ENCODE results near the gene DHCR24.

Gene DHCR24

GRCh38 chr1:54810153-54810942 lies 76.6 kb downstream of the DHCR24 start (continued):
- TF ChIP-seq, protein P1, sequence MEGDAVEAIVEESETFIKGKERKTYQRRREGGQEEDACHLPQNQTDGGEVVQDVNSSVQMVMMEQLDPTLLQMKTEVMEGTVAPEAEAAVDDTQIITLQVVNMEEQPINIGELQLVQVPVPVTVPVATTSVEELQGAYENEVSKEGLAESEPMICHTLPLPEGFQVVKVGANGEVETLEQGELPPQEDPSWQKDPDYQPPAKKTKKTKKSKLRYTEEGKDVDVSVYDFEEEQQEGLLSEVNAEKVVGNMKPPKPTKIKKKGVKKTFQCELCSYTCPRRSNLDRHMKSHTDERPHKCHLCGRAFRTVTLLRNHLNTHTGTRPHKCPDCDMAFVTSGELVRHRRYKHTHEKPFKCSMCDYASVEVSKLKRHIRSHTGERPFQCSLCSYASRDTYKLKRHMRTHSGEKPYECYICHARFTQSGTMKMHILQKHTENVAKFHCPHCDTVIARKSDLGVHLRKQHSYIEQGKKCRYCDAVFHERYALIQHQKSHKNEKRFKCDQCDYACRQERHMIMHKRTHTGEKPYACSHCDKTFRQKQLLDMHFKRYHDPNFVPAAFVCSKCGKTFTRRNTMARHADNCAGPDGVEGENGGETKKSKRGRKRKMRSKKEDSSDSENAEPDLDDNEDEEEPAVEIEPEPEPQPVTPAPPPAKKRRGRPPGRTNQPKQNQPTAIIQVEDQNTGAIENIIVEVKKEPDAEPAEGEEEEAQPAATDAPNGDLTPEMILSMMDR (tag by site-specific recombination; IDR thresholded peaks at IDR 0.05) = peak; percentile 94
- no peak for TF ChIP-seq HOXD13 (CRISPR knock-in tag; IDR thresholded peaks at IDR 0.05; ENCODE audit: borderline replicate concordance)
- TF ChIP-seq RBAK (tag by site-specific recombination; IDR thresholded peaks at IDR 0.05) = no peak
- no peak for TF ChIP-seq KLF10 (tag by site-specific recombination; IDR thresholded peaks at IDR 0.05)
- TF ChIP-seq, protein P2, sequence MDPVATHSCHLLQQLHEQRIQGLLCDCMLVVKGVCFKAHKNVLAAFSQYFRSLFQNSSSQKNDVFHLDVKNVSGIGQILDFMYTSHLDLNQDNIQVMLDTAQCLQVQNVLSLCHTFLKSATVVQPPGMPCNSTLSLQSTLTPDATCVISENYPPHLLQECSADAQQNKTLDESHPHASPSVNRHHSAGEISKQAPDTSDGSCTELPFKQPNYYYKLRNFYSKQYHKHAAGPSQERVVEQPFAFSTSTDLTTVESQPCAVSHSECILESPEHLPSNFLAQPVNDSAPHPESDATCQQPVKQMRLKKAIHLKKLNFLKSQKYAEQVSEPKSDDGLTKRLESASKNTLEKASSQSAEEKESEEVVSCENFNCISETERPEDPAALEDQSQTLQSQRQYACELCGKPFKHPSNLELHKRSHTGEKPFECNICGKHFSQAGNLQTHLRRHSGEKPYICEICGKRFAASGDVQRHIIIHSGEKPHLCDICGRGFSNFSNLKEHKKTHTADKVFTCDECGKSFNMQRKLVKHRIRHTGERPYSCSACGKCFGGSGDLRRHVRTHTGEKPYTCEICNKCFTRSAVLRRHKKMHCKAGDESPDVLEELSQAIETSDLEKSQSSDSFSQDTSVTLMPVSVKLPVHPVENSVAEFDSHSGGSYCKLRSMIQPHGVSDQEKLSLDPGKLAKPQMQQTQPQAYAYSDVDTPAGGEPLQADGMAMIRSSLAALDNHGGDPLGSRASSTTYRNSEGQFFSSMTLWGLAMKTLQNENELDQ (tag by site-specific recombination; IDR thresholded peaks at IDR 0.05; ENCODE audit: low read depth) = no peak
- no peak for TF ChIP-seq ZNF302 (tag by site-specific recombination; IDR thresholded peaks at IDR 0.05; ENCODE audit: low read depth)
- no peak for TF ChIP-seq ZNF561 (tag by site-specific recombination; IDR thresholded peaks at IDR 0.05; ENCODE audit: borderline replicate concordance)
- no peak for TF ChIP-seq ZNF518A (tag by site-specific recombination; conservative IDR thresholded peaks at IDR 0.05; ENCODE audit: low read depth)
- no peak for TF ChIP-seq ZNF174 (tag by site-specific recombination; IDR thresholded peaks at IDR 0.05)
- TF ChIP-seq ZNF488 (tag by site-specific recombination; IDR thresholded peaks at IDR 0.05) = no peak
- TF ChIP-seq, protein P3, sequence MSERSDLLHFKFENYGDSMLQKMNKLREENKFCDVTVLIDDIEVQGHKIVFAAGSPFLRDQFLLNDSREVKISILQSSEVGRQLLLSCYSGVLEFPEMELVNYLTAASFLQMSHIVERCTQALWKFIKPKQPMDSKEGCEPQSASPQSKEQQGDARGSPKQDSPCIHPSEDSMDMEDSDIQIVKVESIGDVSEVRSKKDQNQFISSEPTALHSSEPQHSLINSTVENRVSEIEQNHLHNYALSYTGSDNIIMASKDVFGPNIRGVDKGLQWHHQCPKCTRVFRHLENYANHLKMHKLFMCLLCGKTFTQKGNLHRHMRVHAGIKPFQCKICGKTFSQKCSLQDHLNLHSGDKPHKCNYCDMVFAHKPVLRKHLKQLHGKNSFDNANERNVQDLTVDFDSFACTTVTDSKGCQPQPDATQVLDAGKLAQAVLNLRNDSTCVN (tag by site-specific recombination; optimal IDR thresholded peaks at IDR 0.05) = no peak
- TF ChIP-seq, protein P4, sequence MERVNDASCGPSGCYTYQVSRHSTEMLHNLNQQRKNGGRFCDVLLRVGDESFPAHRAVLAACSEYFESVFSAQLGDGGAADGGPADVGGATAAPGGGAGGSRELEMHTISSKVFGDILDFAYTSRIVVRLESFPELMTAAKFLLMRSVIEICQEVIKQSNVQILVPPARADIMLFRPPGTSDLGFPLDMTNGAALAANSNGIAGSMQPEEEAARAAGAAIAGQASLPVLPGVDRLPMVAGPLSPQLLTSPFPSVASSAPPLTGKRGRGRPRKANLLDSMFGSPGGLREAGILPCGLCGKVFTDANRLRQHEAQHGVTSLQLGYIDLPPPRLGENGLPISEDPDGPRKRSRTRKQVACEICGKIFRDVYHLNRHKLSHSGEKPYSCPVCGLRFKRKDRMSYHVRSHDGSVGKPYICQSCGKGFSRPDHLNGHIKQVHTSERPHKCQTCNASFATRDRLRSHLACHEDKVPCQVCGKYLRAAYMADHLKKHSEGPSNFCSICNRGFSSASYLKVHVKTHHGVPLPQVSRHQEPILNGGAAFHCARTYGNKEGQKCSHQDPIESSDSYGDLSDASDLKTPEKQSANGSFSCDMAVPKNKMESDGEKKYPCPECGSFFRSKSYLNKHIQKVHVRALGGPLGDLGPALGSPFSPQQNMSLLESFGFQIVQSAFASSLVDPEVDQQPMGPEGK (tag by site-specific recombination; IDR thresholded peaks at IDR 0.05) = 0 out of 2 replicates have a peak, but pooled peaks have one; percentile 23
- no peak for TF ChIP-seq ZNF132 (tag by site-specific recombination; IDR thresholded peaks at IDR 0.05; ENCODE audit: borderline replicate concordance)
- TF ChIP-seq ZNF501 (tag by site-specific recombination; IDR thresholded peaks at IDR 0.05) = no peak
- TF ChIP-seq ZNF175 (tag by site-specific recombination; IDR thresholded peaks at IDR 0.05) = no peak

Data from HEK293 (cell line).